ENCODE measurements around the gene ZNF774. TPM values are rescaled to one million over a fixed set of nuclear protein-coding genes. Genes with fewer than 3 reads are reported as not detected.

Gene ZNF774
- total and polyA plus RNA-seq, 2 of the 13 experiments (the other 11 are each of a cell fraction or from before 2014, with no cell fraction given), result 0.59 to 1.4 TPM

DNA sequence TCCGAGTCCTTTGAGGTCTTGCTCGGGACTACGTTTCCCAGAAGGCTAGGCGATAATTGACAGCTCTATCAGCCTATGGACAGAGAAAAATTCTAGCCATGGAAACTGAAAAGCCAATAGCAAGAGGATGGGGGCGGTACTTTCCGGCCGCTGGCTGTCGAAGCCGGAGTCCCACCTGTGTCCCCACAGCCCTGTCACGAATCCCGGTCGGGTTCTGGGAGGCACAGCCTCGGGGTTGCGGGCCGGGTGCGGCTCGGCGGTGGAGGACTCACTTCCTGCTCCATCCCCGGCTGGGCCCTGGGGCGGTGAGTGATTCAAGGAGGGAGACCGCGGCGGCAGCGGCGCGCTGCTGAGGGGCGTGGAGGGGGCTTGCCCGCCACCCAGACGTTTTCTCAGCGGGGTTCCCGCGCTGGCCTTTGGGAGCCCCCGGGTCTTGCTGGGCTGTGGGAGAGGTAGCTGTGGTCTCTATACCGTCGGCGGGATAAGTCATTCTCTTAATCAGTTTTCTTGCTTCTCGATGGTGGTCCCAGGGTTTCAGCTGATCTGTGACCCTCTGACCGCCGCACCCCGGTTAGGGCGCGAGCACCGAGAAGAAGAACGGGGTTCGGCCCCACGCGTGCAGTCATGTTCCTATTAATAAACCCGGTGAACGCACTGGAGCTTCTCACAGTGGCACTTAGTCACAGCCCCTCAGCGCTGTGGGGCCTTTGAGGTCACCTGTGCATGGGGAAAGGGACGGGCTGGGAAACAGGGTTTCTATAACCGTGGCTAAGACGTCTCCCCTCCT is at the start of gene ZNF774 (continued):
- TF ChIP-seq HES4 (CRISPR knock-in tag; IDR thresholded peaks at IDR 0.05; ENCODE audit: borderline replicate concordance) (no peak), KDM4B (CRISPR knock-in tag; IDR thresholded peaks at IDR 0.05) (no peak), ZNF891 (CRISPR knock-in tag; IDR thresholded peaks at IDR 0.05) (no peak), ZNF629 (CRISPR knock-in tag; conservative IDR thresholded peaks at IDR 0.05) (no peak), NPAS2 (CRISPR knock-in tag; IDR thresholded peaks at IDR 0.05; ENCODE audit: borderline replicate concordance) (no peak), GLI4 (CRISPR knock-in tag; IDR thresholded peaks at IDR 0.05; ENCODE audit: borderline replicate concordance) (no peak), TSC22D2 (CRISPR knock-in tag; IDR thresholded peaks at IDR 0.05; ENCODE audit: borderline replicate concordance) (no peak), SMC3 (IDR thresholded peaks at IDR 0.05; ENCODE audit: low read length) (no peak), ZNF224 (CRISPR knock-in tag; IDR thresholded peaks at IDR 0.05) (no peak), ARNTL (CRISPR knock-in tag; IDR thresholded peaks at IDR 0.05) (no peak), IRF2 (CRISPR knock-in tag; IDR thresholded peaks at IDR 0.05) (no peak), HMGA1 (CRISPR knock-in tag; conservative IDR thresholded peaks at IDR 0.05) (no peak), SP4 (CRISPR knock-in tag; IDR thresholded peaks at IDR 0.05) (no peak), SAP130 (CRISPR knock-in tag; IDR thresholded peaks at IDR 0.05; ENCODE audit: low read depth) (peak; percentile 75), ZNF777 (CRISPR knock-in tag; IDR thresholded peaks at IDR 0.05) (peak; percentile 87), SALL2 (CRISPR knock-in tag; IDR thresholded peaks at IDR 0.05) (no peak), SRF (IDR thresholded peaks at IDR 0.05; ENCODE audit: low read depth, low read length) (no peak), ZBTB21 (CRISPR knock-in tag; IDR thresholded peaks at IDR 0.05) (no peak), KLF6 (CRISPR knock-in tag; IDR thresholded peaks at IDR 0.05) (no peak), NFYC (CRISPR knock-in tag; IDR thresholded peaks at IDR 0.05) (peak; percentile 99), GABPB1 (CRISPR knock-in tag; IDR thresholded peaks at IDR 0.05) (peak; percentile 97), ZNF878 (CRISPR knock-in tag; IDR thresholded peaks at IDR 0.05) (no peak), CENPT (CRISPR knock-in tag; IDR thresholded peaks at IDR 0.05; ENCODE audit: low read depth) (no peak), HDAC2 (CRISPR knock-in tag; IDR thresholded peaks at IDR 0.05) (no peak)
- TF ChIP-seq, protein P1, sequence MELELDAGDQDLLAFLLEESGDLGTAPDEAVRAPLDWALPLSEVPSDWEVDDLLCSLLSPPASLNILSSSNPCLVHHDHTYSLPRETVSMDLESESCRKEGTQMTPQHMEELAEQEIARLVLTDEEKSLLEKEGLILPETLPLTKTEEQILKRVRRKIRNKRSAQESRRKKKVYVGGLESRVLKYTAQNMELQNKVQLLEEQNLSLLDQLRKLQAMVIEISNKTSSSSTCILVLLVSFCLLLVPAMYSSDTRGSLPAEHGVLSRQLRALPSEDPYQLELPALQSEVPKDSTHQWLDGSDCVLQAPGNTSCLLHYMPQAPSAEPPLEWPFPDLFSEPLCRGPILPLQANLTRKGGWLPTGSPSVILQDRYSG (CRISPR knock-in tag; IDR thresholded peaks at IDR 0.05), result no peak
- TF ChIP-seq, protein P2, sequence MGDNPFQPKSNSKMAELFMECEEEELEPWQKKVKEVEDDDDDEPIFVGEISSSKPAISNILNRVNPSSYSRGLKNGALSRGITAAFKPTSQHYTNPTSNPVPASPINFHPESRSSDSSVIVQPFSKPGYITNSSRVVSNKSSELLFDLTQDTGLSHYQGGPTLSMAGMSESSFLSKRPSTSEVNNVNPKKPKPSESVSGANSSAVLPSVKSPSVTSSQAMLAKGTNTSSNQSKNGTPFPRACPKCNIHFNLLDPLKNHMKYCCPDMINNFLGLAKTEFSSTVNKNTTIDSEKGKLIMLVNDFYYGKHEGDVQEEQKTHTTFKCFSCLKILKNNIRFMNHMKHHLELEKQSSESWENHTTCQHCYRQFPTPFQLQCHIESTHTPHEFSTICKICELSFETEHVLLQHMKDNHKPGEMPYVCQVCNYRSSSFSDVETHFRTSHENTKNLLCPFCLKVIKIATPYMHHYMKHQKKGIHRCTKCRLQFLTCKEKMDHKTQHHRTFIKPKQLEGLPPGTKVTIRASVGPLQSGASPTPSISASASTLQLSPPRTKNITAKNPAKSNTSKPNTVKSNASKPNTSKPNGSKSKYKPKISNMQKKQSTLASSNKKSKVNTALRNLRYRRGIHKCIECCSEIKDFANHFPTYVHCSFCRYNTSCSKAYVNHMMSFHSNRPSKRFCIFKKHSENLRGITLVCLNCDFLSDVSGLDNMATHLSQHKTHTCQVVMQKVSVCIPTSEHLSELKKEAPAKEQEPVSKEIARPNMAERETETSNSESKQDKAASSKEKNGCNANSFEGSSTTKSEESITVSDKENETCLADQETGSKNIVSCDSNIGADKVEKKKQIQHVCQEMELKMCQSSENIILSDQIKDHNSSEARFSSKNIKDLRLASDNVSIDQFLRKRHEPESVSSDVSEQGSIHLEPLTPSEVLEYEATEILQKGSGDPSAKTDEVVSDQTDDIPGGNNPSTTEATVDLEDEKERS (CRISPR knock-in tag; IDR thresholded peaks at IDR 0.05), result no peak
- TF ChIP-seq, protein P3, sequence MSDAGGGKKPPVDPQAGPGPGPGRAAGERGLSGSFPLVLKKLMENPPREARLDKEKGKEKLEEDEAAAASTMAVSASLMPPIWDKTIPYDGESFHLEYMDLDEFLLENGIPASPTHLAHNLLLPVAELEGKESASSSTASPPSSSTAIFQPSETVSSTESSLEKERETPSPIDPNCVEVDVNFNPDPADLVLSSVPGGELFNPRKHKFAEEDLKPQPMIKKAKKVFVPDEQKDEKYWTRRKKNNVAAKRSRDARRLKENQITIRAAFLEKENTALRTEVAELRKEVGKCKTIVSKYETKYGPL (CRISPR knock-in tag; IDR thresholded peaks at IDR 0.05), result no peak
